H1 (cell line): ENCODE data around the gene PLXNB3. TPM values are rescaled to one million over a fixed set of nuclear protein-coding genes. Genes with fewer than 3 reads are reported as not detected.

Experiments
- E2F6 ChIP-seq: IDR thresholded peaks from 2 replicates; pipeline ENCODE4 v1.6.1; 2012; ENCODE audit warnings: inconsistent platforms
- polyA plus RNA-seq, 7 experiments: library from polyadenylated mRNA; depleted of rRNA in 3 of 7; stranded (reverse) in 5 of 7; unstranded in 2 of 7; fragments of >200 nt in 5 of 7; fragments of 200-250 nt in 2 of 7; gene quantifications; 1 replicate in 5 of 7; 2 replicates in 1 of 7; 4 replicates in 1 of 7; pipeline versions ENCODE4 v1.2.1 to v1.2.3, GENCODE V29; 2011 to 2013; ENCODE audit warnings: missing spikeins in 2 of 7, mixed read lengths in 2 of 7
- total RNA-seq: library from RNA; stranded (reverse); fragmentation: NEBNext Ultra II Directional; extraction: Animal tissue kit (Norgen Biotek cat#: 25700); gene quantifications from 2 replicates; pipeline ENCODE4 v1.2.1, GENCODE V29; 2021

PLXNB3 gene
- total and polyA plus RNA-seq, 2 of the 8 experiments (the other 6 are each of a cell fraction or from before 2014, with no cell fraction given) = 1.2 to 2.7 TPM

DNA sequence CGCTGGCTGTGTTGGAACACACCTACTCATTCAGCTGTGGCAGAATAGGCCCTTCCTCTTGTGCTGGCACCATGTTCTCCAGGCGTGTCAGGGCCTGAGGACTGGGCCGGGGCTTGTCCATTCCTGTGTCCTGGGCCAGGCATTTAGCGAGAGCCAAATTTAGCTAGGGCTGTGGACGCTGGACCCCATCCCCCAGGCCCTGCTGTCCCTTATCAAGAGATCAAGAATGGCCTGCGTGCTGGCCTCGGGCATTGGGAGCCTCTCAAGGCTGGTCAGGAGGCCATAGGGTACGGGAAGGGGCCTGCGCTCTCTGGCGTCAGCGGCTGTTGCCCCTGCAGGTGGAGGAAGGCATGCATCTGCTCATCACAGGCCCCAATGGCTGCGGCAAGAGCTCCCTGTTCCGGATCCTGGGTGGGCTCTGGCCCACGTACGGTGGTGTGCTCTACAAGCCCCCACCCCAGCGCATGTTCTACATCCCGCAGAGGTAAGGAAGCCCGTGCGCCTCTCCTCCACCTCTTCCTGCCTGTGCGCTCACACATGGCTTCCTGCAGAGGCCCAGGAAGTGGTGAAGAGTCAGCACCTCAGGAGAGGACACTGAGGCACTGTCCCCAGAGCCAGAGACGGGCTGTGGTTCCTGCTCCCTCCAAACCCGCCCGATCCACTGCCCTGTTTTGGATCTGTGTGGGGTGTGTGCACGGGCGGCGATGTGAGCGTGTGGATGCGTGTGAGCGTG is 24.1 kb upstream of the PLXNB3 start (continued):
- TF ChIP-seq E2F6 = no peak
